ENCODE results near the gene TMEM52.

The TMEM52 gene

DNA sequence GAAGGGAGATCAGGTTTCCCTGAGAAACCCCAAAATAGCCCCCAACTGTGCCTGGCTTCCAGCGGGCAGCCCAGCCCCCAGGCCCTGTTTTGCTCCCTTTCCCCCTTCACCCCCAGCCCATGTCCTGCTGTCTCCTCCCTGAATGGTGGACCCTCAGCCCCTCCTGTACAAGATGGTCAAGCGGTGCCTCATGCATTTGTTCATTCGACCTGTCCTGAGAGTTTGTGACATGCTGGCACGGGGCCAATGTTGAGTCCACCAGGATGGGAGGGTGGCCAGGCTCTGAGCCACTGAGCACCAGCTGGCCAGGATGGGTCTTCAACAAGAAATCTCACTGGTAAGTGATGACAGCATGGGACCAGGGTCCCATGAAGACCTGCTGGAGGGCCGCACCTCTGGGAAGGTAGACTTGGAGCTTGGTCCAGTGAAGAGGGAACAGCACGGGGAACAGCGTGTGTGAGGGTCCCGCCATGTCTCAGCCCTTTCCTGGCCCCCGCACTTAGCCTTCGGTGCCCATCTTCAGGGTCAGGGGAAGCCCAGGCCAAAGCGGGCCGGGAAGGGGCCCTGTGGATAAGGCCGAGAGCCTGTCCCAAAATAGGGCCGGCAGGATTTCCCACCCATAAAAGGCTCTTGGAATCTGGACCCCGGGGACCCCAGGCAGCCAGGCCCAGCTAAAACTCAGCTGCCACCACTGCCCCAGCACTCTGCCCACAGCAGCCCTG lies 3.9 kb downstream of the TMEM52 start, which contains the start of gene CALML6:
Gene CALML6 (plus strand): TSS at position 290 of the 722 bp plus-strand sequence. CDS start 21 bp downstream, at position 311.
- DNase-seq (ENCODE audit: low spot score), result no peak

GRCh38 chr1:1914101-1914970 lies 4.7 kb downstream of the TMEM52 start:
- DNase-seq (ENCODE audit: low spot score), result no peak

- no peak for DNase-seq (ENCODE audit: low spot score)
These were observed 7.6 kb downstream of the TMEM52 start for GRCh38 chr1:1911350-1912041.

DNA sequence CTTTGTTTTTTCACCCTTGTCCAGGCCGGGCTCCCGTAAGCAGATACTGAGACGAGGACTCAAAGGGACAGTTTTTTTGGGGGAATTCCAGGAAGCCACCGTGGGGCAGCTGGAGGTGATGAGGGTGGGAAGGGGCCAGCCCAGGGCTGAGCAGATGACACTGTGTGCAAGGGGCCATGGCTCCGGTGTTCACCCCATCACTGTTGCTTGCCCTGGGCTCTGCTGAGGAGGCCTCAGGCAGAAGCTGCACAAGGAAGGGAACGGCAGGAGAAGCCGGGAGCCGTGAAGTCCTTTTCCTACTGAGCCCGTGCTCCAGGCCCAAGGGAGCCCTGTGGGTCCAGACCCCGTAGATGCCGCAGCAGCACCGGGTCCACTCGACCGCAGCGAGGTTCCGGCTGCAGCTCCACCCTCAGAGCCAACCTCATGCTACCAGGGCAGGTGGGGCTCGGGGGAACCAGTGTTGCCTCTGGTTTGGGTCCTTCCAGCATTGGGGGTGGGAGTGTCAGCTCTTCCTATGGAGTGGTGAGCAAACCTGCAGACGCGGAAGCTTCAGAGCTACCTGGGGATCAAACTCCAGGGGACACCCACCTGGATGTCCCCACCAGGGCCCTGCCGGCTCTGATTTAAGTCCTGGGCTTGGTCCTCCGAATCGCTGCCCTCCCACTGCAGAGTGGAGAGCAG lies 8.3 kb downstream of the TMEM52 start:
- no peak for DNase-seq (ENCODE audit: low spot score)

GRCh38 chr1:1910033-1910465 lies 9.0 kb downstream of the TMEM52 start:
- DNase-seq (ENCODE audit: low spot score), result no peak

DNA sequence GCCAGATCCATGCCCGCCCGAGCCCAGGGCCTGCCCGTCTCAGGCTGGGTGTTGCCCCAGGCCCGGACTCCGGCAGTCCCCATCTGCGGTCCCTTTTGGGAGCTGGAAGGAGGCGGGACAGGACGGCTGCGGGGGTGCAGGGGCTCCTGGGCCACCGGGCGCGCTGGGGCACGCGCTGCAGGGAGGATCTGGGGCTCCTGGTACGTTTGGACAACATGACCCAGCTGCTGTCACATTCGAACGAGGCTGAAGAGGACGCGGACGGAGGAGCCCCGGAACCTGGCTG lies 10.6 kb downstream of the TMEM52 start:
- no peak for DNase-seq (ENCODE audit: low spot score)

- no peak for DNase-seq (ENCODE audit: low spot score)
These were observed 11.9 kb downstream of the TMEM52 start for GRCh38 chr1:1907098-1907736.

GRCh38 chr1:1906185-1907097 lies 12.6 kb downstream of the TMEM52 start:
- peak; percentile 79 for DNase-seq (ENCODE audit: low spot score)

DNA sequence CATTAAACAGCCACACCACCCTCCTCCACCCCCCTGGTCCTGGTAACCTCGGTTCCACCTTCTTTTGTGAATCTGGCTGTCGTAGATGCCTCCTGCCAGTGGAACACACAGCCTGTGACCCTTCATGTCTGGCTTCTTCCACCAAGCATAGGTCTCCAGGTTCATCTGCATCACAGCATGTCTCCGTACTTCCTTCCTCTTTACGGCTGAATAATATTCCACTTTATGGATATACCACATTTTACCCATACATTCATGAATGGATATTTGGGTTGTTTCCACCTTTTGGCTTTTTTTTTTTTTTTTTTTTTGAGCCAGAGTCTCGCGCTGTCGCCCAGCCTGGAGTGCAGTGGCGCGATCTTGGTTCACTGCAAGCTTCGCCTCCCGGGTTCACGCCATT lies 15.9 kb downstream of the TMEM52 start:
- no peak for DNase-seq (ENCODE audit: low spot score)

- DNase-seq (ENCODE audit: low spot score), result no peak
These were observed 17.3 kb downstream of the TMEM52 start for GRCh38 chr1:1901641-1902294.

DNA sequence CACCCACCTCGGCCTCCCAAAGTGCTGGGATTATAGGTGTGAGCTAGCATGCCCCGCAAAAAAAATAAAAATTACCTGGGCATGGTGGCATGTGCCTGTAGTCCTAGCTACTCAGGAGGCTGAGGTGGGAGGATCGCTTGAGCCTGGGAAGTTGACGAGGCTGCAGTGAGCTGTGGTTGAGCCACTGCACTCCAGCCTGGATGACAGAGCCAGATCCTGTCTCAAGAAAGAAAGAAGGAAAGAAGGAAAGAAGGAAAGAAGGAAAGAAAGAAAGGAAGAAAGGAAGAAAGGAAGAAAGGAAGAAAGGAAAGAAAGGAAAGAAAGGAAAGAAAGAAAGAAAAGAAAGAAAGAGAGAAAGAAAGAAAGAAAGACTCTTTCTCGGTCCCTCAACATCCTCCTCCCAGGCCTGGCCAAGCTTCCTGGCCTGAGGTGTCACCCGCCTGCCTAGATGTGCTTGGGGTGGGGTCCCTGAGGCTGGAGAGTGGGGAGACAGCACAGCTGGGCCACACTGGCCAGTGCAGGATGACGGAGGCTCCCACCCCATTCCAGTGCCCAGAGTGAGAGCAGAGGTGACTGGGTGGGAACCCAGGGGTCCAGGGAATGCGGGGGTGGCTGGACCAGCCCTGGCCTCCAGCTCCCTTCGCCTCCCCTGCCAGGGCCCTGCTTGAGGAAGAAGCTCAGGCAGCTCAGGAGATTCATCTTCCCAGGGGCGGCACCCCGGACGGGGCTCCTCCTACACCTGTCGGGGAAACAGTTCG lies 18.0 kb downstream of the TMEM52 start:
- no peak for DNase-seq (ENCODE audit: low spot score)

- no peak for DNase-seq (ENCODE audit: low spot score)
These were observed 19.1 kb downstream of the TMEM52 start for GRCh38 chr1:1899967-1900327.

- DNase-seq (ENCODE audit: low spot score), result no peak
These were observed 19.7 kb downstream of the TMEM52 start for GRCh38 chr1:1899266-1899966.

DNA sequence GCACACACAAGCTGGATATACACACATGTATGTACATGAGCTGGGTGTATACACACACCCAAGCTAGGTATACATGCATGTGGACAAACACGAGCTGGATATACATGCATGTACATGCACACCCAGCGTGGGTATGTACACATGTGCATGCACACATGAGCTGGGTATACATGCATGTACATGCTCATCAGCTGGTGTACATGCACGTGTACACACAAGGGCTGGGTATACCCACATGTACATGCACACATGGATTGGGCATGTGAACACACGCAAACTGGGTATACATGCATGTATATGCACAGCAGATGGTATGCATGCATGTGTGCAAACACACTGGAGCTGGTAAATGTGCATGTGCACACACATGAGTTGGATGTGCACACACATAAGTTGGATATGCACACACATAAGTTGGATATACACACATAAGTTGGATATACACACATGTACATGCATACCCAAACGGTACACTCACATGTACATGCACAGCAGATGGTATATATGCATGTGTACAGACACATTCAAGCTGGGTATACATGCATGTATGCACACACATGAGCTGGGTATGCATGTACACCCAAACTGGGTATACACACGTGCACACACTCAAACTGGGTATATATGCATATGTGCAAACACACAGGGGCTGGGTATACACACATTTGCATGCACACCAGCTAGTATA lies 20.7 kb downstream of the TMEM52 start:
- no peak for DNase-seq (ENCODE audit: low spot score)

GRCh38 chr1:1895456-1896336 lies 23.4 kb downstream of the TMEM52 start:
- DNase-seq (ENCODE audit: low spot score), result no peak

- no peak for DNase-seq (ENCODE audit: low spot score)
These were observed 24.0 kb downstream of the TMEM52 start for GRCh38 chr1:1895060-1895418.

- no peak for DNase-seq (ENCODE audit: low spot score)
These were observed 24.6 kb downstream of the TMEM52 start for GRCh38 chr1:1894354-1895059.
